Right lobe of liver (tissue), 6 donors: ENCODE measurements around the gene JADE3. TPM values are rescaled to one million over a fixed set of nuclear protein-coding genes. Genes with fewer than 3 reads are reported as not detected.

ENCODE experiments used
- ATAC-seq, 4 donors: fragments of 200-7000 bp; cut with Tn5 transposase; one replicate each; pipeline ENCODE4 v1.9.1; 2020; ENCODE audit warnings: mild to moderate bottlenecking in 4 of 4, moderate library complexity in 4 of 4
- DNase-seq, 3 donors: peaks; one replicate each; pipeline ENCODE4 v3.0.0-alpha.2; 2020
- H3K27ac ChIP-seq, 3 donors: fragments of 200-600 bp; one replicate each; pipeline ENCODE4 v1.8.0; 2022
- H3K27me3 ChIP-seq, 2 donors: fragments of 200-600 bp; one replicate each; pipeline ENCODE4 v1.8.0; 2022
- H3K36me3 ChIP-seq, 4 donors: fragments of 200-600 bp; sonication (generic) in 1 of 4; one replicate each; pipeline versions ENCODE4 v1.5.1 to v1.8.0; 2017 to 2022; ENCODE audit warnings: control low read depth in 1 of 4
- H3K4me1 ChIP-seq, 4 donors: fragments of 200-600 bp; sonication (generic) in 1 of 4; one replicate each; pipeline versions ENCODE4 v1.5.1 to v1.8.0; 2017 to 2022; ENCODE audit warnings: control low read depth in 1 of 4
- H3K4me3 ChIP-seq, 3 donors: fragments of 200-600 bp; one replicate each; pipeline ENCODE4 v1.8.0; 2022
- H3K9me3 ChIP-seq, 4 donors: fragments of 200-600 bp; sonication (generic) in 1 of 4; one replicate each; pipeline versions ENCODE4 v1.5.1 to v1.8.0; 2017 to 2022; ENCODE audit warnings: control low read depth in 1 of 4
- POLR2A ChIP-seq: fragments of 450-650 bp; IDR thresholded peaks from one replicate; pipeline ENCODE4 v1.6.1; 2017; ENCODE audit warnings: antibody characterized with exemption, mild to moderate bottlenecking
- WGBS: methylation state at CpG from one replicate; pipeline ENCODE4 v1.1.6; 2018; ENCODE audit warnings: low coverage, low lambda C conversion rate; ENCODE audit not compliant: insufficient coverage; ENCODE audit errors: missing lambda C conversion rate; 5-methylcytosine and 5-hydroxymethylcytosine counted together
- intact Hi-C, 2 donors: fragments of 100-400 bp; cut with DNase I; formaldehyde crosslinking; loops; one replicate each; pipeline versions ENCODE4 v1.11.2 to v1.14.1; 2022
- total RNA-seq, 6 experiments: library from RNA; depleted of rRNA in 2 of 6; stranded (reverse); fragments of >200 nt in 2 of 6; fragmentation: NEBNext Ultra II Directional in 3 of 6; extraction: Animal tissue kit (Norgen Biotek cat#: 25700) in 3 of 6; gene quantifications; one replicate each; pipeline versions ENCODE4 v1.1.0 to v1.2.4, GENCODE V29; 2016 to 2023
- TF ChIP-seq, protein P1 (sequence below), 4 donors: fragments of 200-600 bp in 3 of 4; fragments of 450-650 bp in 1 of 4; IDR thresholded peaks; one replicate each; pipeline versions ENCODE4 v1.5.1 to v1.8.0; 2016 to 2022; ENCODE audit warnings: antibody characterized with exemption in 4 of 4, mild to moderate bottlenecking in 2 of 4
- donor health status: DM: no; HTN: yes; CAD: no.
- donor health status: DM: no; HTN: no; CAD: no.
- donor health status: DM: no; HTN: no; CAD: no.
- donor health status: DM: no; HTN: yes; CAD: no.
- donor health status: DM: no; HTN: yes; CAD: no.

The JADE3 gene
- total RNA-seq, 6 experiments from 2014 or later: 6.5 to 10.1 (median 9.1) TPM

DNA sequence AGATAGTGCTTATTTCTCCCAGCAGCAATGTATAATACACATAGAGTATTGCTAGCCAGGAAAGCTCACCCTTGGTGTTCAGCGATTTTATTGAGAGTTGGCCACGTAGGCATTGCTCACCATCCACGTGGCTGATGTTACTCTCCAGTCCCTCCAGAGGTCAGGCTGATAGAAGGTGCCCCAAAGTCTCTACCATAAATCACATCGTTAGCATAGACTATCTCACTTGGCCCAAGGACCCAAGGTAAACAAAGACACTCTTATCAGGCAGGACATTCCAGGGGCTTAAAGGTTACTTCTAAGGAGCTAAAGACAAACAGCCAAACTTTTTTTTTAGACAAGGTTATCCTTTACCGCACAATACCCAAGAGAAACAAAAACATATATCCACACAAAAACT is 135.8 kb downstream of the JADE3 start:
- peak; percentile 56 to 95 (median 76) for ATAC-seq
- TF ChIP-seq, protein P1, sequence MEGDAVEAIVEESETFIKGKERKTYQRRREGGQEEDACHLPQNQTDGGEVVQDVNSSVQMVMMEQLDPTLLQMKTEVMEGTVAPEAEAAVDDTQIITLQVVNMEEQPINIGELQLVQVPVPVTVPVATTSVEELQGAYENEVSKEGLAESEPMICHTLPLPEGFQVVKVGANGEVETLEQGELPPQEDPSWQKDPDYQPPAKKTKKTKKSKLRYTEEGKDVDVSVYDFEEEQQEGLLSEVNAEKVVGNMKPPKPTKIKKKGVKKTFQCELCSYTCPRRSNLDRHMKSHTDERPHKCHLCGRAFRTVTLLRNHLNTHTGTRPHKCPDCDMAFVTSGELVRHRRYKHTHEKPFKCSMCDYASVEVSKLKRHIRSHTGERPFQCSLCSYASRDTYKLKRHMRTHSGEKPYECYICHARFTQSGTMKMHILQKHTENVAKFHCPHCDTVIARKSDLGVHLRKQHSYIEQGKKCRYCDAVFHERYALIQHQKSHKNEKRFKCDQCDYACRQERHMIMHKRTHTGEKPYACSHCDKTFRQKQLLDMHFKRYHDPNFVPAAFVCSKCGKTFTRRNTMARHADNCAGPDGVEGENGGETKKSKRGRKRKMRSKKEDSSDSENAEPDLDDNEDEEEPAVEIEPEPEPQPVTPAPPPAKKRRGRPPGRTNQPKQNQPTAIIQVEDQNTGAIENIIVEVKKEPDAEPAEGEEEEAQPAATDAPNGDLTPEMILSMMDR (IDR thresholded peaks at IDR 0.05): peak in 1 of 4 donors; percentile 3
- TF ChIP-seq POLR2A: no peak
- intact Hi-C loops: no loop called here

DNA sequence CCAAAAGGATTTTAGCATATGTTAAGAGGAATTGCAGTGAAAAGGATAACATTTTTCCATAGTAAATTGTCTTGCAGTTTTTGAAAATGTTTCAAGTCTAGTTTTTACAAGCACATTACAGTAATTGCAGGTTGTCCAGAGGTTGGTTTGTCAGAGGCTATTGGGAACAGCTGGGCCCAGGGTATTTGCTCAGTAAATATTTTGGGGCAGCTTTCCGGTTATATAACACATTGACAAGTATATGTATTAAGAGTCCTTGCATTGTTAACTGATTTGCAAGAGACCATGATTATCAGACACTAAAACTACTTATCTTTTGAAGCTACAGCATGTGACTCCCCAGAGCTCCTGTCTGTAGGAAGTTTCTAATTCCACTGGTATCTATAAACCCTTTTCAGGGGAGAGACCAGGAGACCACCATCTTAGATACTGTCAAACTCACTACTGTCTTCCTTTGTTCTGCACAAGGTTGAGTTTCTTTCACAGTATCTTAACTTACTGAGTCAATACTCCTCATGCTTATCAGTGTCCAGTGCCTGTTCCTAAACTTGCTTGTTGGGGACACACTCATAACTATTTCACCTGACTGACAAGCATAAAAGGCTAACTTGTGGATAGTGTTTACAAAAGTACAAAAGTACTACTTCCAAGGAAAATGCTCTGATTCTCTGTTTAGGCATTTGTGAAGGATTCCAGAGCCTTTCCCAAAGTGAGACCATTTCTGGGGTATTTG is 147.1 kb downstream of the JADE3 start:
- Histone ChIP-seq H3K9me3 (no peaks in the 10 kb centered on the region), H3K4me1 (peaks cover 0 to 5% (median 0%) of the 10 kb centered on the region in 4 donors), H3K27ac (peak overlapping the region in 1 of 3 donors; percentile 14), H3K4me3 (no peak overlapping the region), H3K27me3 (peaks cover 0 to 3% of the 10 kb centered on the region in 2 donors), H3K36me3 (no peaks in the 10 kb centered on the region)
- DNase-seq (no peak), ATAC-seq (peak in 3 of 4 donors; percentile 34 to 58 (median 40))
- 33% methylated on average over 1 of the region's 1 CpG for WGBS
- TF ChIP-seq, protein P1 (IDR thresholded peaks at IDR 0.05): no peak
- no peak for TF ChIP-seq POLR2A
- intact Hi-C loops: no loop called here

More for the DNA sequence above, 135.8 kb downstream of the JADE3 start:
- H3K9me3 ChIP-seq: no peaks in the 10 kb centered on the region
- WGBS: 28% methylated on average over 2 of the region's 5 CpGs
- H3K36me3 ChIP-seq: no peaks in the 10 kb centered on the region
- H3K4me1 ChIP-seq: no peaks in the 10 kb centered on the region
- no peaks in the 10 kb centered on the region for H3K27me3 ChIP-seq
- H3K4me3 ChIP-seq: no peak overlapping the region
- DNase-seq: no peak
- no peak overlapping the region for H3K27ac ChIP-seq

DNA sequence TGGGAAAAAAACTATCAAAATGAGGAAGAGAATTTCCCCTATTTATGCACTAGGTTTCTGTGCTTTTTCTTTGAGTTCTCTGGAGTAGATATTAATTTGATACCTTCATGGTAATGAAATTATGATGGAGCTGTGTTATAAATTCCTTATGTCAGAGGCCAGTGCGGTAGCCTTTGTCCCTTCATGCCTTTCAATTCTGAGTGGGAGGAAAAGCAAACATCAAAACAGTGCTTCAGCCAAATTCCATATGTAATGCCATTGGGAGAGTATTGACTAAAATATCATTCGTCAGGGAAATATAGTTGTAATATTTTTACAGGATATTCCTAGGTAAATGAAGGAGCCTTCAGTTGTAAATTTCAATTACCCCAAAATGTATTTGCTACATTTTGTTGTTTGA is 148.5 kb downstream of the JADE3 start:
- H3K36me3 ChIP-seq: no peaks in the 10 kb centered on the region
- no peaks in the 10 kb centered on the region for H3K9me3 ChIP-seq
- intact Hi-C loops: no loop called here
- peaks cover 0 to 5% (median 0%) of the 10 kb centered on the region in 4 donors for H3K4me1 ChIP-seq
- ATAC-seq (peak in 2 of 4 donors; percentile 39 to 61), DNase-seq (no peak)
- H3K27me3 ChIP-seq: peaks cover 0 to 3% of the 10 kb centered on the region in 2 donors
- 43% methylated on average over 2 of the region's 2 CpGs for WGBS
- H3K27ac ChIP-seq: peak overlapping the region in 2 of 3 donors; percentile 39 to 41
- H3K4me3 ChIP-seq: no peak overlapping the region
- TF ChIP-seq, protein P1 (IDR thresholded peaks at IDR 0.05): no peak
- TF ChIP-seq POLR2A: no peak

DNA sequence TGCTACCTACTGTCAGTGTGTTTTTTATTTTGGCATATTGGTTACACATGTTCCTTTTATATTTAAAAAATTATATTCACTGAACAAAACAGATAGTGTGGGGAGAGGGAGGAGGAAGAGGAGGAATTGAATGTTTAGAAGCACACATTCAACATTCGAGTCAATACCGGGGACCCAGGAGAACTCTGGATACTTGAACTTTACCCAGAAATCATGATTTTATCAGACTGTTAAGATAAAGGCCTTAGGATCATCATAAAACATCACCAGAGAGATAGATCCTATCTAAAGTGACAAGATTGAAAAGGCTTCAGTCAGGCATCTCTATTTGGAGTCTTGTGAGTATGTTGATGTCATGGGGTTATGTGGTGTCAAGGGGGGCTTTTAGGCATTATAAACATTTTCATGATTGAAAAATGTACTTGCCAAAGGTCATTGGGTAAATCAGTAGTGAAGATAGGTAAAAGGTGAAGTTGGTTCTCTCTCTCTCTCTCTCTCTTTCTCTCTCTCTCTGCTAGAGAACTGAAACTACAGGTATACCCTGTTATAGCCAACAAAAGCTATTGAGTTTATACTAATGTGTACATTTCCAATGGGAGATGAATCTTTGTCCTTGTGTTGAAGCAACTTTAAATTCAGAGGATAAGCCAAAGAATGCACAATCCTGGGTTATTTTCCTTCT is 149.2 kb downstream of the JADE3 start:
- no peak for DNase-seq
- 40% methylated on average over 2 of the region's 2 CpGs for WGBS
- peaks cover 0 to 3% of the 10 kb centered on the region in 2 donors for H3K27me3 ChIP-seq
- H3K4me3 ChIP-seq: no peak overlapping the region
- peak; percentile 33 to 55 (median 49) for ATAC-seq
- TF ChIP-seq, protein P1 (IDR thresholded peaks at IDR 0.05): no peak
- no peak for TF ChIP-seq POLR2A
- no peaks in the 10 kb centered on the region for H3K9me3 ChIP-seq
- H3K27ac ChIP-seq: peak overlapping the region in 2 of 3 donors; percentile 39 to 41
- intact Hi-C loops: no loop called here
- H3K36me3 ChIP-seq: no peaks in the 10 kb centered on the region
- H3K4me1 ChIP-seq: peaks cover 0 to 5% (median 0%) of the 10 kb centered on the region in 4 donors
